ENCODE measurements around the gene MRPS27. TPM values are rescaled to one million over a fixed set of nuclear protein-coding genes. Genes with fewer than 3 reads are reported as not detected.

MRPS27 gene
- total RNA-seq, 1 donor from 2014 or later, result 56.0 TPM

GRCh38 chr5:72295539-72295938, 24.5 kb downstream of the MRPS27 start:
- no peak overlapping the region for H3K27ac Mint-ChIP-seq
- no peaks in the 10 kb centered on the region for H3K27me3 Mint-ChIP-seq (ENCODE audit: low read depth)
- no peak for DNase-seq (ENCODE audit: low spot score in 2 of 2, unreplicated experiment in 2 of 2)
- H3K9me3 Mint-ChIP-seq, result no peaks in the 10 kb centered on the region
- H3K4me1 Mint-ChIP-seq, result peaks cover 14% of the 10 kb centered on the region
- no peak for TF ChIP-seq CTCF (IDR thresholded peaks at IDR 0.05; ENCODE audit: unreplicated experiment)
- H3K36me3 Mint-ChIP-seq, result peaks cover 36% of the 10 kb centered on the region
- no peak overlapping the region for H3K4me3 Mint-ChIP-seq

- H3K27me3 Mint-ChIP-seq (ENCODE audit: low read depth), result no peaks in the 10 kb centered on the region
- TF ChIP-seq CTCF (IDR thresholded peaks at IDR 0.05; ENCODE audit: unreplicated experiment), result no peak
- no peak overlapping the region for H3K4me3 Mint-ChIP-seq
- no peak for DNase-seq (ENCODE audit: low spot score in 2 of 2, unreplicated experiment in 2 of 2)
- no peak overlapping the region for H3K27ac Mint-ChIP-seq
- no peaks in the 10 kb centered on the region for H3K9me3 Mint-ChIP-seq
- peaks cover 26% of the 10 kb centered on the region for H3K36me3 Mint-ChIP-seq
- H3K4me1 Mint-ChIP-seq, result peaks cover 14% of the 10 kb centered on the region
Observed at GRCh38 chr5:72294473-72294872, 25.6 kb downstream of the MRPS27 start.

- Mint-ChIP-seq H3K27me3 (ENCODE audit: low read depth) (no peaks in the 10 kb centered on the region), H3K36me3 (peaks cover 23% of the 10 kb centered on the region), H3K9me3 (no peaks in the 10 kb centered on the region), H3K27ac (no peak overlapping the region), H3K4me1 (peaks cover 16% of the 10 kb centered on the region), H3K4me3 (no peak overlapping the region)
- no peak for DNase-seq (ENCODE audit: low spot score in 2 of 2, unreplicated experiment in 2 of 2)
- no peak for TF ChIP-seq CTCF (IDR thresholded peaks at IDR 0.05; ENCODE audit: unreplicated experiment)
Observed at GRCh38 chr5:72293495-72294055, 26.5 kb downstream of the MRPS27 start.

GRCh38 chr5:72292411-72292810, 27.6 kb downstream of the MRPS27 start:
- no peak for TF ChIP-seq CTCF (IDR thresholded peaks at IDR 0.05; ENCODE audit: unreplicated experiment)
- H3K4me1 Mint-ChIP-seq, result peaks cover 13% of the 10 kb centered on the region
- H3K9me3 Mint-ChIP-seq, result no peaks in the 10 kb centered on the region
- H3K27me3 Mint-ChIP-seq (ENCODE audit: low read depth), result no peaks in the 10 kb centered on the region
- peak overlapping the region; percentile 47 for H3K27ac Mint-ChIP-seq
- H3K36me3 Mint-ChIP-seq, result peaks cover 25% of the 10 kb centered on the region
- no peak overlapping the region for H3K4me3 Mint-ChIP-seq
- DNase-seq (ENCODE audit: low spot score in 2 of 2, unreplicated experiment in 2 of 2), result no peak

- Mint-ChIP-seq H3K4me3 (no peak overlapping the region), H3K4me1 (peaks cover 13% of the 10 kb centered on the region), H3K27ac (no peak overlapping the region), H3K9me3 (no peaks in the 10 kb centered on the region), H3K27me3 (ENCODE audit: low read depth) (no peaks in the 10 kb centered on the region), H3K36me3 (peaks cover 27% of the 10 kb centered on the region)
- no peak for TF ChIP-seq CTCF (IDR thresholded peaks at IDR 0.05; ENCODE audit: unreplicated experiment)
- no peak for DNase-seq (ENCODE audit: low spot score in 2 of 2, unreplicated experiment in 2 of 2)
Observed at GRCh38 chr5:72291601-72292000, 28.4 kb downstream of the MRPS27 start.
